Lower leg skin (tissue), 4 donors: ENCODE data around the gene PDZD2. TPM values are rescaled to one million over a fixed set of nuclear protein-coding genes. Genes with fewer than 3 reads are reported as not detected.
"Not testable (repeated sequence)": the region's sequence is repeated elsewhere in the genome, so short reads cannot be mapped to it uniquely, and the experiment has no call there.

ENCODE experiments used
- DNase-seq, 2 donors: peaks; one replicate each; pipeline ENCODE4 v3.0.0-alpha.2; 2019; ENCODE audit warnings: low spot score in 2 of 2
- H3K4me3 ChIP-seq: fragments of 200-600 bp; sonication (generic); 2 replicates; pipeline ENCODE4 v1.5.1; 2017; ENCODE audit warnings: mild to moderate bottlenecking, low read depth; ENCODE audit not compliant: poor library complexity, severe bottlenecking
- POLR2A ChIP-seq, 2 donors: fragments of 450-650 bp; IDR thresholded peaks; one replicate each; pipeline ENCODE4 v1.6.1; 2016 to 2017; ENCODE audit warnings: antibody characterized with exemption in 2 of 2, mild to moderate bottlenecking in 1 of 2, moderate library complexity in 1 of 2
- WGBS, 2 donors: methylation state at CpG; one replicate each; pipeline ENCODE4 v1.1.5; 2018; 5-methylcytosine and 5-hydroxymethylcytosine counted together
- intact Hi-C: fragments of 100-400 bp; cut with DNase I; formaldehyde crosslinking; loops from one replicate; pipeline ENCODE4 v1.15.0; 2023; ENCODE audit warnings: low total_unique reads
- total RNA-seq, 4 donors: library from RNA; depleted of rRNA; stranded (reverse); fragments of >200 nt; gene quantifications; one replicate each; pipeline ENCODE4 v1.1.0, GENCODE V29; 2016
- TF ChIP-seq, protein P1 (sequence below), 3 donors: fragments of 450-650 bp; IDR thresholded peaks; one replicate each; pipeline ENCODE4 v1.5.1; 2016; ENCODE audit warnings: antibody characterized with exemption in 3 of 3, mild to moderate bottlenecking in 3 of 3, moderate library complexity in 2 of 3

PDZD2 gene
- total RNA-seq, 4 donors from 2014 or later: 102 to 150 (median 116) TPM

DNA sequence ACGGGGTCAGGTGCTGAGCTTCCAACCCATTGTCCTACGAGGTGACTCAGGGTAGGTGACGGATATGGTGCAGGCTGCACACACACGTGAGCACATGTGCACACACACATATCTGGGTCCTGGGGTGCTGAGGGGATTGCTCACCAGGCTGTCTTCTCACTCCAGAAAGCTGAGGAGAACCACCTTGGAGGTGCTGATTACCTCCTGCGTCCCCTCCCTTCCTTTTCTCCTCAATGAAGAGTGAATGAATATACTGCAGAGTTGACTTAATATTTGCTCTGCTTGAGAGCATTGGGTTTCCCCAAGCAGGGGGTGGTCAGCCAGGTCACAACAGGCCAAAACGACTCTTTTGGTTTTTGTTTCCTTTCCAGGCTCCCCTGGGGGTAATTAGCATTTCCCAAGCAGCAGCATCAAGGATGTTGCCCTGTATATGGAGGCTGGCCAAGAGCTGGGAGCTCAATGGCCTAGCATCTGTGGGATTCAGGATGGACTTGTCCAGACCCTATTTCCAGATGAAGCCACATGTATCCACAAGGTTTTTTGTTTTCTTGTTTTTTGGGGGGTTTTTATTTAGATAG, 49.7 kb downstream of the PDZD2 start:
- H3K4me3 ChIP-seq: no peak overlapping the region
- WGBS, 2 donors: 67 to 73% methylated on average over 6 of the region's 6 CpGs
- intact Hi-C loops: no loop called here
- no peak for DNase-seq
- TF ChIP-seq, protein P1, sequence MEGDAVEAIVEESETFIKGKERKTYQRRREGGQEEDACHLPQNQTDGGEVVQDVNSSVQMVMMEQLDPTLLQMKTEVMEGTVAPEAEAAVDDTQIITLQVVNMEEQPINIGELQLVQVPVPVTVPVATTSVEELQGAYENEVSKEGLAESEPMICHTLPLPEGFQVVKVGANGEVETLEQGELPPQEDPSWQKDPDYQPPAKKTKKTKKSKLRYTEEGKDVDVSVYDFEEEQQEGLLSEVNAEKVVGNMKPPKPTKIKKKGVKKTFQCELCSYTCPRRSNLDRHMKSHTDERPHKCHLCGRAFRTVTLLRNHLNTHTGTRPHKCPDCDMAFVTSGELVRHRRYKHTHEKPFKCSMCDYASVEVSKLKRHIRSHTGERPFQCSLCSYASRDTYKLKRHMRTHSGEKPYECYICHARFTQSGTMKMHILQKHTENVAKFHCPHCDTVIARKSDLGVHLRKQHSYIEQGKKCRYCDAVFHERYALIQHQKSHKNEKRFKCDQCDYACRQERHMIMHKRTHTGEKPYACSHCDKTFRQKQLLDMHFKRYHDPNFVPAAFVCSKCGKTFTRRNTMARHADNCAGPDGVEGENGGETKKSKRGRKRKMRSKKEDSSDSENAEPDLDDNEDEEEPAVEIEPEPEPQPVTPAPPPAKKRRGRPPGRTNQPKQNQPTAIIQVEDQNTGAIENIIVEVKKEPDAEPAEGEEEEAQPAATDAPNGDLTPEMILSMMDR (IDR thresholded peaks at IDR 0.05): no peak
- TF ChIP-seq POLR2A (IDR thresholded peaks at IDR 0.05): no peak

DNA sequence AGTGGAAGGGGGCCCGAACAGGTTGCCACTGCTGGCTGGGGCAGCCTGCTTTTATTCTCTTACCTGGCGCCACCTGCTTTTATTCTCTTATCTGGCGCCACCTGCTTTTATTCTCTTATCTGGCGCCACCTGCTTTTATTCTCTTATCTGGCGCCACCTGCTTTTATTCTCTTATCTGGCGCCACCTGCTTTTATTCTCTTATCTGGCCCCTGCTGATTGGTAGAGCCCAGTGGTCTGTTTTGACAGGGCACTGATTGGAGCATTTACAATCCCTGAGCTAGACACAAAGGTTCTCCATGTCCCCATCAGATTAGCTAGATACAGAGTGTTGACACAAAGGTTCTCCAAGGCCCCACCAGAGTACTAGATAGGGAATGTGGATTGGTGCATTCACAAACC, 52.5 kb downstream of the PDZD2 start:
- WGBS, 2 donors: 95 to 98% methylated on average over 6 of the region's 6 CpGs
- intact Hi-C loops: not testable (repeated sequence)

DNA sequence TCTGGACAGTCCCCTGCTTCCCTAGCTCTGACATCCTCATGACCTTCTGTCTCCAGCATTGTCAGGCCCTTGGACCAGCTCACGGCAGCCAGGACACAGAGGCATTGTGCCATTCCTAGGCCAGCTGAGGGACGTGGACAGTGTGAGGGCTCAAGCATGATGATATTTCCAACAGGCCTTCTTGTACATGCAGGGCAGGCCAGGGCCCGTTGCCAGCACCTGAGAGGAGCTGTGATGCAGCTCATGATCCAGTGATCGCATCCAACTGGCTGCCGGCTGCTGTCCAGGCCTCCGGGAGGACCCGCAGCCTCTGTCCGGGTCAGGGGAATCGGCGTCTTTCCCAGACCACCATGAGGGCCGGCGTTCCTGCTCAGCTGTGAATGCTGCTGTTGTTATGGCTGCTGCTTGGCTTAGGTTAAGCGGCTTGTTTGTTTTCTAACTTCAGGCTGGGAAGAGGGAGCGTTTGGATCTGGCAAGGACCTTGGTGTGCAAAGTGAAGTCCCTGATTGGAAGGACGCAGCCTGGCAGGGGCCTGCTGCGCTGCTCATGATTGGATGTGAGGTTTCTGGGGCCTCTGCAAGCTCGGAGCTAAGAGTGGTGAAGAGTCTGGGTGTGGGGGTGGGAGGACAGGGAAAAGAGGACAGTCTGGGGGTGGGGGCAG, 53.8 kb downstream of the PDZD2 start:
- TF ChIP-seq POLR2A (IDR thresholded peaks at IDR 0.05): no peak
- TF ChIP-seq, protein P1 (IDR thresholded peaks at IDR 0.05): no peak
- intact Hi-C loops: no loop called here
- WGBS, 2 donors: 91 to 96% methylated on average over 17 of the region's 17 CpGs
- no peak overlapping the region for H3K4me3 ChIP-seq
- DNase-seq: no peak

More for the DNA sequence above, 52.5 kb downstream of the PDZD2 start:
- H3K4me3 ChIP-seq, DNase-seq: not testable (repeated sequence)

DNA sequence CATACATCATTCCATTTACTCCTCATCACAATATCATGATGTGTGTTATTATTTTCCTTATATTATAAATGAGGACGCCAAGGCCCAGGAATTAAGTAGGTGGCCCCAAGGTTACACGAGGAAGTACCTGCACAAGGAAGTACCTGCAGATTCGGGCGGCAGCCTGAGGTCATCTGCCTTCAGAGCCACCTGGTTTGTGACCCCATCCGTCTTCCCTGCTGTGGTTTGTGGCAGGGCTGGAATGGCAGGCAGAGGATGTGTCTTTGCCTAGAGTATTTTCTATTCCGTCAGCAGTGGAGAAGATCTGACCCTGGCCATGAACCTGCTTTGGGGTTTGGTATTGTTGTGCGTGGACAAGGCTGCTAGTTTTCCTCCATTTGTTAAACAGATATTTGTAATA, 59.7 kb downstream of the PDZD2 start:
- intact Hi-C loops: no loop called here
- TF ChIP-seq, protein P1 (IDR thresholded peaks at IDR 0.05): no peak
- no peak for TF ChIP-seq POLR2A (IDR thresholded peaks at IDR 0.05)
- DNase-seq: peak in 1 of 2 donors; percentile 70
- no peak overlapping the region for H3K4me3 ChIP-seq
- WGBS, 2 donors: 86 to 88% methylated on average over 7 of the region's 7 CpGs

DNA sequence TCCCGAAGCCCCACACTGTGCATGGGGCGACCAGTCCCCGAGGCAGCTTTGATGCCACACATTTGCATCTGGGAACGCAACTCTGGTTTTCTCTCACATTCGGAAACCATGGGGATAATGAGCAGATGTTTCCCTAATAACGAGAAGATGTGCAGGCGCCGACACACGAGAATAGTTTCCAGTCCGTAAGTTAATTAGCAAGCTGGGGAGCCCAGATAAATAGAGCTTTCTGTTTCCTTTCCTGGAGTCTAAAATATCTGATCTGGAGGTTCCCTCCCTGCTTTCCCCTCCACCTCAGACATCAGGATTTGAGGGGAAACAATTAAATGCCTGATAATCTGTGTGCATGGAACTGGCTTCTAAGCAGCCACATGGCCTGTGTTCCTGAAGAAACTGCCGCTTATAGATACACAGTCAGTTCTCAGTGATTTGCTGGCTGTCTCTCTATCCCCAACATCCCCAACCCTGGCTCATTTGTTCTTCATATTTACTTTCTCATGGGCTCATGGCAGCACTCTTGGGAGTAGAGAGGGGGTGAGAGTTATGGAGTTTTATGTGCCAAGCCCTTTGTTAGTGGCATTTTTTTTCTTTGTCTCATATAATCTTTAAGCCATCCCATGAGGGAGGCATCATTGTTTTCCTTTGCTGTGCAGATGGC, 62.8 kb downstream of the PDZD2 start:
- 61 to 64% methylated on average over 11 of the region's 11 CpGs for WGBS, 2 donors
- intact Hi-C loops: no loop called here
- peak in 1 of 2 donors; percentile 23 for DNase-seq
- TF ChIP-seq POLR2A (IDR thresholded peaks at IDR 0.05): no peak
- H3K4me3 ChIP-seq: no peak overlapping the region

DNA sequence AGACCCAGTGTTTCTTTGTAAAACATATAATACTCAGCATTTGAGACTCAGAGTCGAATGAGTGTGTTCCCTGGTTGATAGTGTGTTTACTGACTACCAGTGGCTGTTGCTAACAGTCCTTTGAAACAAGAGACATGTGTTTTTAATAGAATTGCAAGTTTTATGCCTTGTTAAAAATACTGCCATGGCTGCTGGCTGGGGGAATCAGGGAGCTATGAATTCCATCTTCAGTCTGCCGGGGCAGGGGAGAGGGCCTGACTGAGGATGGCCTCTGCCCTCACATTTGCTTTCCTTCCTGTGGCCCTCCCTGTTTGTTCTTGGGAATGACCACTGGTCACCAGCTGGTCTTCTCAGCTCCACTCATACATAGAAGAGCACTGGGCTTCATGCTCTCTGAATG, 63.8 kb downstream of the PDZD2 start:
- intact Hi-C loops: no loop called here
- TF ChIP-seq, protein P1 (IDR thresholded peaks at IDR 0.05): no peak
- TF ChIP-seq POLR2A (IDR thresholded peaks at IDR 0.05): no peak
- DNase-seq: no peak
- 55 to 74% methylated on average over 2 of the region's 2 CpGs for whole genome bisulfite sequencing, 2 donors
- no peak overlapping the region for H3K4me3 ChIP-seq
